Lung (tissue), 12 donors: ENCODE data around the gene CFAP206. TPM values are rescaled to one million over a fixed set of nuclear protein-coding genes. Genes with fewer than 3 reads are reported as not detected.
A peak's percentile ranks its signal among the peaks of the same experiment; 100 is the strongest.

Experiments
- ATAC-seq: fragments of 200-7000 bp; cut with Tn5 transposase; one replicate; pipeline ENCODE4 v1.9.1; 2020; ENCODE audit warnings: moderate number of reproducible peaks; ENCODE audit not compliant: insufficient read depth, low FRiP score
- DNase-seq, 3 donors: peaks; one replicate each; pipeline ENCODE4 v3.0.0-alpha.2; 2013 to 2017
- H3K27ac ChIP-seq, 2 donors: one replicate each; pipeline ENCODE4 v1.5.1; 2013; ENCODE audit warnings: mild to moderate bottlenecking in 2 of 2, moderate library complexity in 2 of 2, control low read depth in 1 of 2, inconsistent platforms in 1 of 2, low read depth in 1 of 2, low read length in 1 of 2
- H3K27me3 ChIP-seq, 3 donors: one replicate each; pipeline ENCODE4 v1.5.1; 2013; ENCODE audit warnings: low read length in 2 of 3; ENCODE audit not compliant: control insufficient read depth in 3 of 3, insufficient read depth in 3 of 3
- H3K36me3 ChIP-seq, 4 donors: one replicate each; pipeline ENCODE4 v1.5.1; 2013; ENCODE audit warnings: low read length in 4 of 4, mild to moderate bottlenecking in 1 of 4, moderate library complexity in 1 of 4; ENCODE audit not compliant: control insufficient read depth in 4 of 4, insufficient read depth in 4 of 4
- H3K4me1 ChIP-seq, 5 donors: one replicate each; pipeline ENCODE4 v1.5.1; 2013; ENCODE audit warnings: low read length in 5 of 5, mild to moderate bottlenecking in 2 of 5, moderate library complexity in 1 of 5; ENCODE audit not compliant: control insufficient read depth in 5 of 5, insufficient read depth in 5 of 5
- H3K4me3 ChIP-seq: one replicate; pipeline ENCODE4 v1.5.1; 2013; ENCODE audit warnings: mild to moderate bottlenecking, control low read depth, moderate library complexity
- H3K9ac ChIP-seq, 2 donors: one replicate each; pipeline ENCODE4 v1.5.1; 2013; ENCODE audit warnings: low read length in 2 of 2, control low read depth in 1 of 2; ENCODE audit not compliant: insufficient read depth in 1 of 2
- H3K9me3 ChIP-seq, 4 donors: one replicate each; pipeline ENCODE4 v1.5.1; 2013; ENCODE audit warnings: low read length in 3 of 4, mild to moderate bottlenecking in 1 of 4, moderate library complexity in 1 of 4; ENCODE audit not compliant: control insufficient read depth in 4 of 4, insufficient read depth in 3 of 4
- WGBS, 2 donors: extraction: QIAGEN DNeasy Blood & Tissue Kit; methylation state at CpG; one replicate each; pipeline ENCODE4 v1.1.7; 2013; 5-methylcytosine and 5-hydroxymethylcytosine counted together
- polyA plus RNA-seq, 2 donors: library from polyadenylated mRNA; stranded (reverse); fragments of 200-250 nt; gene quantifications; one replicate each; pipeline ENCODE4 v1.2.1, GENCODE V29; 2013
- total RNA-seq, 2 donors: library from RNA; depleted of rRNA in 1 of 2; stranded (reverse); fragments of >200 nt in 1 of 2; gene quantifications; one replicate each; pipeline ENCODE4 v1.2.1, GENCODE V29; 2014 to 2021
- TF ChIP-seq, protein P1 (sequence below): IDR thresholded peaks from 2 replicates; pipeline ENCODE4 v1.5.1; 2012; ENCODE audit warnings: mild to moderate bottlenecking; ENCODE audit errors: control extremely low read depth, extremely low read depth
- donor health status: control.
- donor health status: control.
- donor health status: Bipolar disorder and iron deficiency.
- donor health status: healthy.
- donor health status: DM: yes; HTN: yes; CAD: no.

The CFAP206 gene
- total and polyA plus RNA-seq, 4 donors: 2.3 to 15.0 (median 8.0) TPM

DNA sequence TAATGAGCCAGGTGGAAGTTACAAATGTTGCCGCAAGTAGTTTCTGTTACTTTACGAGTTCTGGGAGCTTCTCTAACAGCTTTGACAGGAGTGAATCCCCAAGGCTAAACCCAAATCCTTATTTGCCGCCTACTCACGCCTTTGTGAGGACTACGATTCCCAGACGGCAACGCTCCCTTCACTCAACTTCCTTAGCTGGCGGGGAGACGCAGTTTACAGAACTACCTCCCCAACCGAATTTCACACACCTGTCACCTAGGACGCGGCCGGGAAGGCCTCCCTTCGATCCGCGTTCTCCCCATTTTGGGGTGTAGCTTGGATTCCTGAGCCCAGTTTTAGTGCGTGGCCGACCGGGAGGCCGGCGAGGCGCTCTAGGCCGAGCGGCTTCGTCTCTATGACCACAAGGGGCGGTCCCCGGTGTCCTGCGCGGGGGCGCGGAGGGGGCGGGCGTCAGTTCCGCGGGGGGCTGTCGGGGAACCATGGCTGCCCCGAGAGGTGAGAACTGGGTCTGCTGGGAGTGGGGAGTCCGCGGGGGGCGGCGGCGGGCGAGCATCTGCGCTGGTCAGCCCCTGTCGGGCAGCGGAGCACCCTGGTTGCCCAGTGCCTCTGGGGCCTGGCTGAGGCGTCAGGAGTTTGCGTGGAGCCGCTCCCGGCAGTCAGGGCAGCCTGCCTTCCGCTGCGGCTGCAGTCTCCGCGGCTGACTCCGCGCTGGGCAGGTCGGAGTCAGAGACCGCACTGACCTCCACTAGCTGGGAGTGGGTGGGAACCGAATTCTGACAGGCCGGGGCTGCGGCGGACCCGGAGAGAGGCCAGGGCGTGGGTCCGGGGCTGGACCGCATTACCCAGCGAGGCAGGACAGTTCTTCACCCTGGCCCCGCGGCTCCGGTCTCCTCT is 65.0 kb downstream of the CFAP206 start, which contains the start of gene SLC35A1:
SLC35A1 (plus strand) TSS at position 450 of the 894 bp plus-strand sequence; CDS start at position 480, 30 bp downstream.
- Histone ChIP-seq H3K36me3 (peaks cover 0 to 3% (median 1%) of the 10 kb centered on the region in 4 donors), H3K4me1 (peaks cover 0 to 7% (median 3%) of the 10 kb centered on the region in 5 donors), H3K9ac (peak within 1 kb of the TSS; percentile 81 to 92), H3K4me3 (peak within 1 kb of the TSS; percentile 92), H3K27ac (peak within 1 kb of the TSS; percentile 87 to 100), H3K9me3 (no peaks in the 10 kb centered on the region), H3K27me3 (no peaks in the 10 kb centered on the region)
- ATAC-seq (peak; percentile 97), DNase-seq (peak; percentile 90 to 93 (median 91))
- 0 to 1% methylated on average over 61 to 70 of the region's 70 CpGs for WGBS, 2 donors
- TF ChIP-seq, protein P1, sequence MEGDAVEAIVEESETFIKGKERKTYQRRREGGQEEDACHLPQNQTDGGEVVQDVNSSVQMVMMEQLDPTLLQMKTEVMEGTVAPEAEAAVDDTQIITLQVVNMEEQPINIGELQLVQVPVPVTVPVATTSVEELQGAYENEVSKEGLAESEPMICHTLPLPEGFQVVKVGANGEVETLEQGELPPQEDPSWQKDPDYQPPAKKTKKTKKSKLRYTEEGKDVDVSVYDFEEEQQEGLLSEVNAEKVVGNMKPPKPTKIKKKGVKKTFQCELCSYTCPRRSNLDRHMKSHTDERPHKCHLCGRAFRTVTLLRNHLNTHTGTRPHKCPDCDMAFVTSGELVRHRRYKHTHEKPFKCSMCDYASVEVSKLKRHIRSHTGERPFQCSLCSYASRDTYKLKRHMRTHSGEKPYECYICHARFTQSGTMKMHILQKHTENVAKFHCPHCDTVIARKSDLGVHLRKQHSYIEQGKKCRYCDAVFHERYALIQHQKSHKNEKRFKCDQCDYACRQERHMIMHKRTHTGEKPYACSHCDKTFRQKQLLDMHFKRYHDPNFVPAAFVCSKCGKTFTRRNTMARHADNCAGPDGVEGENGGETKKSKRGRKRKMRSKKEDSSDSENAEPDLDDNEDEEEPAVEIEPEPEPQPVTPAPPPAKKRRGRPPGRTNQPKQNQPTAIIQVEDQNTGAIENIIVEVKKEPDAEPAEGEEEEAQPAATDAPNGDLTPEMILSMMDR: no peak

DNA sequence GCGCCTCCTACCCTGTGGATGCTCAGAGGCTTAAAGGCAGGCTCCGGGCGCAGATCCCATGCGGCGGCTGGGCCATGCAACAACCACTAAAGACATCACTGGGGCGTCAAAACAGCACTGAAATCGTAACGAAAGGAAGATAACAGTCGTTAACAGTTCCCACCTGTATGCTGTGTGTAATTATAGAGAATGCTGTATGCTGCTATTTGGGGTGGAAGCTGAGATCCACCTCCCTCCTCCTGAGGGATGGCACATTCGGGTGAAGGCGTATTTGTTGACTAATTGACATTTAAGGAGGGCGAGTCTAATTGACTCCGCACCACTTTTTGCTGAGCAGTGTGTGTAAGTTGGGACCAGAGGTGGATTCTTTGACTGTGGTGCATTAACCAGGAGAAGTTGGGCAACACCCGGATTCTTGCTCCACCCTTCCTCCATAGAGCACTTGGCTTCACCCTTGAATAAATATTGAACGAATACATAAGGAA is 65.7 kb downstream of the CFAP206 start:
- Histone ChIP-seq H3K9ac (peak overlapping the region; percentile 81 to 90), H3K9me3 (no peaks in the 10 kb centered on the region), H3K27ac (peak overlapping the region; percentile 87 to 100), H3K4me1 (peaks cover 0 to 7% (median 3%) of the 10 kb centered on the region in 5 donors), H3K36me3 (peaks cover 0 to 6% (median 1%) of the 10 kb centered on the region in 4 donors), H3K27me3 (no peaks in the 10 kb centered on the region), H3K4me3 (peak overlapping the region; percentile 92)
- peak in 2 of 3 donors; percentile 17 to 63 for DNase-seq
- TF ChIP-seq, protein P1: no peak
- peak; percentile 23 for ATAC-seq
- WGBS, 2 donors: 0 to 1% methylated on average over 15 of the region's 15 CpGs

DNA sequence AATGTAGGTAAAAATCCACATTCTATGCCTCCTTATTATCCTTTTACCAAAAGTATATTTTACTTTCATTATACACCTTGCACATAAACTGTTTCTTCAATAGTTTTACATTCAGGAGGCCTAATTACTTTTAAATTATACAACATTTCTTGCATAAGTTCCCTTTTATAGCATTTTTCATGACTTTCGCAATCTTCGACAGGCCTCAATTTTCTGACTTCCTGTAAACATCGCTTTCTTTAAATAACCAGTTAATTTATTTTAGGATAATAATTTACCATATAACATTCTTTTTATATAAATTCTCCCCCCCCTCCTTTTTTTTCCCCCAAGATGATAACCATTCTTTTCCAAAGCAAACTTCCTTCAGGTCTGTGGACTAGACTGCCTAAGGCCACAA is 74.2 kb downstream of the CFAP206 start:
- Histone ChIP-seq H3K9me3 (no peaks in the 10 kb centered on the region), H3K27ac (no peak overlapping the region), H3K36me3 (peaks cover 0 to 6% (median 3%) of the 10 kb centered on the region in 4 donors), H3K9ac (no peak overlapping the region), H3K4me1 (peaks cover 0 to 6% (median 0%) of the 10 kb centered on the region in 5 donors), H3K27me3 (no peaks in the 10 kb centered on the region), H3K4me3 (no peak overlapping the region)
- TF ChIP-seq, protein P1: no peak
- WGBS, 2 donors: 28 to 60% methylated on average over 3 of the region's 3 CpGs
- ATAC-seq: no peak
- peak in 2 of 3 donors; percentile 32 to 72 for DNase-seq
